GM19463 (cell line): ENCODE data around the gene LRRC37B.
"Not testable (repeated sequence)": the region's sequence is repeated elsewhere in the genome, so short reads cannot be mapped to it uniquely, and the experiment has no call there.

ENCODE experiments used
- ATAC-seq: cut with Tn5 transposase; IDR thresholded peaks from one replicate; pipeline ENCODE4 v1.9.1; 2021; ENCODE audit warnings: mild to moderate bottlenecking, moderate library complexity; ENCODE audit not compliant: unreplicated experiment

The LRRC37B gene

GRCh38 chr17:32084942-32085829, 78.0 kb downstream of the LRRC37B start:
- not testable (repeated sequence) for ATAC-seq

- ATAC-seq: not testable (repeated sequence)
Measured at GRCh38 chr17:32086833-32087232, 79.7 kb downstream of the LRRC37B start.

GRCh38 chr17:32092062-32092461, 84.9 kb downstream of the LRRC37B start:
- not testable (repeated sequence) for ATAC-seq

GRCh38 chr17:32099686-32100085, 92.5 kb downstream of the LRRC37B start:
- ATAC-seq: no peak

- ATAC-seq: not testable (repeated sequence)
Measured at GRCh38 chr17:32100323-32100722, 93.1 kb downstream of the LRRC37B start.

GRCh38 chr17:32100971-32101631, 93.9 kb downstream of the LRRC37B start:
- no peak for ATAC-seq

GRCh38 chr17:32102172-32102571, 95.0 kb downstream of the LRRC37B start:
- no peak for ATAC-seq

- ATAC-seq: no peak
Measured at GRCh38 chr17:32102646-32103186, 95.5 kb downstream of the LRRC37B start.
